HPDE6-E6E7 (cell line): Measurements from ENCODE around the gene UTP14C.
"Not testable (repeated sequence)": the region's sequence is repeated elsewhere in the genome, so short reads cannot be mapped to it uniquely, and the experiment has no call there.

ENCODE experiments used
- DNase-seq: peaks from one replicate; pipeline ENCODE4 v3.0.0; 2011; ENCODE audit warnings: missing footprints; ENCODE audit errors: extremely low spot score

The UTP14C gene

DNA sequence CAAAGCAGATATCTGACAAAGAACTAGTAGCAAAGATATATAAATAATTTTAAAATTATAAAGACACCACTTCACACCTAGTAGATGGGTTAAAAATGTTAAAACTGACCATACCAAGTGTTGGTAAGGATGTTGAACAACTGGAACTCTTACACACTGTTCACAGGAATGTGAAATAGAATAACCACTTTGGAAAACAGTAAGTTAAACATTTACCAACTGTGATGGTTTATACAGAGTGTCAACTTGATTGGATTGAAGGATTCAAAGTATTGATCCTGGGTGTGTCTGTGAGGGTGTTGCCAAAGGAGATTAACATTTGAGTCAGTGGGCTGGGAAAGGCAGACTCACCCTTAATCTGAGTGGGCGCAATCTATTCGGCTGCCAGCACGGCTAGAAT is 19.2 kb downstream of the UTP14C start:
- no peak for DNase-seq

DNA sequence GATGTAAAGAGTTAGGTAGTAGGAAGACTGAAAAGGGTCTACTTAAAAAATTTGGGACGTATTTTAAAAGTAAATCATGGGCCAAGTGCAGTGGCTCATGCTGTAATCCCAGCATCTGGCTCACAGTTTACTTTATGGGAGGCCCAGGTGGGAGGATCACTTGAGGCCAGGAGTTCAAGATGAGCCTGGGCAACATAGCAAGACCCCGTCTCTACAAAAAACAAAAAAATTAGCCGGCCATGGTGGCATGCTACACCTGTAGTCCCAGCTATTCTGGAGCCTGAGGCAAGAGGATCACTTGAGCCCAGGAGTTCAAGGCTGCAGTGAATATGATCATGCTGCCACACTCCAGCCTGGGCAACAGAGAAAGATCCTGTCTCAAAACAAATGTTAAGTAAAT is 23.0 kb downstream of the UTP14C start:
- DNase-seq: no peak

DNA sequence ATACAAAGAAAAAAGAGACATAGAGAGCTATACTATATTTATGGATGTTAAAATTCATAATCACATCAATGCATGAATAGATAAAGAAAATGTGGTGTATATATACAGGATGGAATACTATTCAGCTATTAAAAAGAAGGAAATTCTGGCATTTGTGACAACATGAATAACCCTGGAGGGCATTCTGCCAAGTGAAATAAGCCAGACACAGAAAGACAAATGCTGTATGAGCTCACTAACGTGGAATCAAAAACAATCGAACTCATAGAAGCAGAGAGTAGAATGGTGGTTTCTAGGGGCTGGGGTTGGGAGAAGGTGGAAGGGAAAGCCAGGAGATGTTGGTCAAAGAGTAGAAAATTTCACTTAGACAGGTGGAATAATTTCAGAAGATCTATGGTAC is 24.0 kb downstream of the UTP14C start:
- no peak for DNase-seq

DNA sequence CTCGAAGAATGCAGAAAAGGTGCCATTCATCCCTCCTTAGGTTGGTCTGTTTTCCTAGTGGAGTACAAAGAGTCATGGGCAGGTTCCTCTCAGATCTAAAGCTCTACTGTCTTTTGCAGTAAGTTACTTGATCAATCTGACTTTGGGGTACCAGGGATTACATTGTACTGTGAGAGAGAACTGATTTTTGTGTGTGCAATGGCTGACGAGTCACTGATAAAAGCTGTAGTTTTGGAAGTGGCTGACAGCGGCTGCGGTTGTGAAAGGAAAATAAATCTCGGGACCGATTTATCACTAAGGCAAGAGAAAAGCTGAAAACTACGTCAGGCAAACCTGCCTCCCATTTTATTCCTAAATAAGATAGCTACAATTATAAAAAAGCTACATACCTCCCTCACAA is 26.9 kb downstream of the UTP14C start:
- DNase-seq: no peak

DNA sequence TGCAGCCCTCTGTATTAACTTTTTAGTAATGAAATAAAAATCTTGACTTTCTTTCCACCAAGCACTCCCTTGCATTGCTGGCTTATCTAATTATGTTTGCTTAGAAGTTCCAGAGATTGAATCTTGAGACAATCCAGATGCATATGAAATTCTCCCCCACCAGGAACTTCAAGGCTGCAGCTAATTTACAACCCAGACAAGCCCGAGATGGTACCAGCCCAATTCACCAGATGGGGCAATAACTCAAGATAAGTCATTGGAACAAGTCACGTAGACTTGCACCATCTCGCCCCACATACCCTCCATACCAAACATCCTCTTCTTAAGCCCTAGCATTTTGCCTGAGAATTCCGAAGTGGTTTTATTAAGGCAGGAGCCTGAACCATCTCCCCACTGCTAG is 29.0 kb downstream of the UTP14C start:
- DNase-seq: no peak

DNA sequence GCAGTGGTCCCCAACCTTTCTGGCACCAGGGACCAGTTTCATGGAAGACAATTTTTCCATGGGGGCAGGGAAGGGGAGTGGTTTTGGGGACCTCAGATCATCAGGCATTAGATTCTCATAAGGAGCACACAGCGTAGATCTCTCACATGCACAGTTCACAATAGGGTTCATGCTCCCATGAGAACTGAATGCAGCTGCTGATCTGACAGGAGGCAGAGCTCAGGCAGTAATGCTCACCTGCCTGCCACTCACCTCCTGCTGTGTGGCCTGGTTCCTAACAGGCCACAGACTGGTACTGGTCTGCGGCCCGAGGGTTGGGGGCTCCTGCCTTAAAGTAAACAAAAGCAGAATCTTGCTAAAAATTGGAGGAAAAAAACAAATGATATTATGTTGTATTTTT is 36.6 kb downstream of the UTP14C start:
- not testable (repeated sequence) for DNase-seq

DNA sequence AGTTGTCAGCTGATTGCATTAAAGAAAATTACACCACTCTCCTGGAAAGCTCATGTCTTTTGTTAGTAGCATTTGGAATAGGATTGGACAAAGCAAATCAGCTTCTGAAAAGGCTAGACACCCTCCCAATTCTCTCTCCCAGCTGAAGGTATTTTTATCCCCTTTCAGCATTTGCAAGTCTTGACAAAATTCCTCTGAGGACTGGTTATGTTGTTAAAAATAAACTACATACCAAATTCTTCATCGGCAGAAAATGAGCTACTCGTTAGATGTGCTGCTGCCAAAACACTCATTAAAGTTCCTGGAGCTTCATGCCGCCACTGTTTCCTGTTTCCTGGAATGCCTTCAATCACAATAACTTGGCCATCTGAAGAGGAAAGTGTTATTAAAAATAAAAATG is 37.1 kb downstream of the UTP14C start:
- no peak for DNase-seq

DNA sequence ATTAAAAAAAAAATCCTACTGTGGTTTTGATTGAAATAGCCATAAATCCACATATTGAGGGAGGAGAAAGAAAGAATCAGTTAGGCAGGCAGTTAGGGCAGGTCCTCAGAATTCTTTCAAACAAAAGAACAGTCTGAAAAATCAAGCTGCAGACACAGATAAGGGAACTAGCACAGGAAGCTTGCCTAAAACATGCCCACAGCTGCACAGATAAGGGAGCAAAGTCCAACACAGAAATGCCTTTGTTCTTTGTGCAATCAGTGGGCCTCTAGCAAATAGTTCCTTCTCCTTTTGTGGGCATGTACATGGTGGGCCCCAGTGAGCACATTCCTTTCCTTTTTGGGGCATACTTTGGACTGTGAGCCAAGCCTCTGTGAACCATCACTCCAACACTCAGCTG is 42.7 kb downstream of the UTP14C start:
- DNase-seq: no peak

DNA sequence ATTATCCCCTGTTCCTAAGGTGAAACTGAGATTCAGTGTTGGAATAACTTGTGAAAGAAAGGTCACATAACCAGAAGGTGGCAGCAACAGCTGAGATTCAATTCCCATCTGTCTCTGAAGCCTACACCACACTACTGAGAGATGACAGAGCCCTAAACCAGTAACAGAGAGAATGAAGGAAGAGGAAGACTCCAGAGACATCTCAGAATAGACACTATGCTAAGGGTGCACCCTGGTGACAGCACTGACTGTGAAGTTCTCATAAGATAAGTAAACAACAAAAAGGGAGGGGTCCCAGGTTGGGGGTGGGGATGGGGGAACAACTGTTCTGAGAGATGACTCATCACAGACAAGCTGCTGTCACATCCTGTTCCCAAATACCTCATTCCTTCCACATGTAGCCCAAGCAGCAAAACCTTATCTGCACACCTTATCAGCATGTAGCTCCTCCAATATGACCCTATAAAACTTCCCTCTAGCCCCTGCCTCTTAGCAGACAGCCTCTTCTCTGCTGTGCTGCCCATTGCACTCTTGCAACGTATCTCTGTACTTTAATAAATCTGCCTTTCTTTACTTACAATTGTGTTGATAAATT is 46.5 kb downstream of the UTP14C start:
- DNase-seq: no peak
